ENCODE measurements around the gene SLPI. TPM values are rescaled to one million over a fixed set of nuclear protein-coding genes. Genes with fewer than 3 reads are reported as not detected.

Gene SLPI
- total and polyA plus RNA-seq, 2 of the 13 experiments (the other 11 are each of a cell fraction or from before 2014, with no cell fraction given), result 0.13 TPM; not detected in 1

DNA sequence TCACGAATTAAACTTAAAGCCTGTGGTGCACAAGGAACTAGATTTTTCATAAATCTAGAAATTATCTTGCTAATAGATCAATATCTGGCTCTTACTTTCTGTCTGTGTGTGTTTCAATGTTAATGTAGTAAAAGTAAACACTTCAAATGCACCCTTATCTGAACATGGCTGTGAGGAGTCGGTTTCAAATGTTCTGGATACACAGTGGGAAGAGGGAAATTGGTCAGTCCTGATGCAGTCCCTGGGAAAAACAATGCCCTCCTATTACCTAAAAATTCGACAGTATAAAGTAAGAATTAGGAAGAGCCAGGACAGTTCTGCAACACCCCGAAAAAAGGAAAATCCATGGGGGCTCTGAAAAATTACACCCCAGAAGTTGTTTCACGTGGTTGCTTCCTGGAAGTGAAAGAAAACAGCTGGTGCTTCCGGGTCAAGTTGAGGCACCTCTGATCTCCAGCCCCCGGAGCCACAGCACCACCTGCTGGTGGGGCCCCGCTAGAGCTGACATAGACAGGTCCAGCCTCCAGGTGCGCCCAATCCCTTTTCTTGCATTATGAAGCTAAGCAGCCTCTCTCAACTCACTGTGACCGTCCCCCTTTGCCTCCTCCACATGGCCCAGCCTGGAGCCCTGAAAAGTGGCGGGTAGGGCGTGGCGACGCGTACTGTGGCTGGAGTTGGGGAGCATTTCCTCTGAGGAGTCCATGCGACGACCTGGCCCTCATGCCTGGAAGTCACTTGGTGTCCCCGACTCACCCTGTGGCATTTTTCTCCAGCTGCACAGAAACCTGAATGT is 24.9 kb downstream of the SLPI start (continued):
- TF ChIP-seq, protein P1, sequence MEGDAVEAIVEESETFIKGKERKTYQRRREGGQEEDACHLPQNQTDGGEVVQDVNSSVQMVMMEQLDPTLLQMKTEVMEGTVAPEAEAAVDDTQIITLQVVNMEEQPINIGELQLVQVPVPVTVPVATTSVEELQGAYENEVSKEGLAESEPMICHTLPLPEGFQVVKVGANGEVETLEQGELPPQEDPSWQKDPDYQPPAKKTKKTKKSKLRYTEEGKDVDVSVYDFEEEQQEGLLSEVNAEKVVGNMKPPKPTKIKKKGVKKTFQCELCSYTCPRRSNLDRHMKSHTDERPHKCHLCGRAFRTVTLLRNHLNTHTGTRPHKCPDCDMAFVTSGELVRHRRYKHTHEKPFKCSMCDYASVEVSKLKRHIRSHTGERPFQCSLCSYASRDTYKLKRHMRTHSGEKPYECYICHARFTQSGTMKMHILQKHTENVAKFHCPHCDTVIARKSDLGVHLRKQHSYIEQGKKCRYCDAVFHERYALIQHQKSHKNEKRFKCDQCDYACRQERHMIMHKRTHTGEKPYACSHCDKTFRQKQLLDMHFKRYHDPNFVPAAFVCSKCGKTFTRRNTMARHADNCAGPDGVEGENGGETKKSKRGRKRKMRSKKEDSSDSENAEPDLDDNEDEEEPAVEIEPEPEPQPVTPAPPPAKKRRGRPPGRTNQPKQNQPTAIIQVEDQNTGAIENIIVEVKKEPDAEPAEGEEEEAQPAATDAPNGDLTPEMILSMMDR (CRISPR knock-in tag; IDR thresholded peaks at IDR 0.05), result peak; percentile 64
- TF ChIP-seq ZNF251 (CRISPR knock-in tag; IDR thresholded peaks at IDR 0.05) (no peak), ZNF572 (CRISPR knock-in tag; IDR thresholded peaks at IDR 0.05) (0 out of 2 replicates have a peak, but pooled peaks have one; percentile 56), PTBP1 (IDR thresholded peaks at IDR 0.05; ENCODE audit: low read depth, low read length, poor library complexity, severe bottlenecking) (no peak), FOSL2 (CRISPR knock-in tag; IDR thresholded peaks at IDR 0.05) (no peak), ONECUT2 (CRISPR knock-in tag; IDR thresholded peaks at IDR 0.05) (no peak), RORA (CRISPR knock-in tag; IDR thresholded peaks at IDR 0.05) (no peak), ZNF614 (CRISPR knock-in tag; IDR thresholded peaks at IDR 0.05; ENCODE audit: borderline replicate concordance) (no peak), ZBTB7B (CRISPR knock-in tag; IDR thresholded peaks at IDR 0.05) (no peak), HOXD1 (CRISPR knock-in tag; IDR thresholded peaks at IDR 0.05) (no peak), ZNF224 (CRISPR knock-in tag; IDR thresholded peaks at IDR 0.05) (no peak), MATR3 (CRISPR knock-in tag; IDR thresholded peaks at IDR 0.05) (no peak), SP4 (CRISPR knock-in tag; IDR thresholded peaks at IDR 0.05) (no peak), ZNF850 (CRISPR knock-in tag; conservative IDR thresholded peaks at IDR 0.05) (no peak)
- TF ChIP-seq, protein P2, sequence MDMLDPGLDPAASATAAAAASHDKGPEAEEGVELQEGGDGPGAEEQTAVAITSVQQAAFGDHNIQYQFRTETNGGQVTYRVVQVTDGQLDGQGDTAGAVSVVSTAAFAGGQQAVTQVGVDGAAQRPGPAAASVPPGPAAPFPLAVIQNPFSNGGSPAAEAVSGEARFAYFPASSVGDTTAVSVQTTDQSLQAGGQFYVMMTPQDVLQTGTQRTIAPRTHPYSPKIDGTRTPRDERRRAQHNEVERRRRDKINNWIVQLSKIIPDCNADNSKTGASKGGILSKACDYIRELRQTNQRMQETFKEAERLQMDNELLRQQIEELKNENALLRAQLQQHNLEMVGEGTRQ (IDR thresholded peaks at IDR 0.05; ENCODE audit: low read depth, low read length), result no peak
- TF ChIP-seq, protein P2 (CRISPR knock-in tag; IDR thresholded peaks at IDR 0.05; ENCODE audit: borderline replicate concordance), result no peak
- TF ChIP-seq, protein P3, sequence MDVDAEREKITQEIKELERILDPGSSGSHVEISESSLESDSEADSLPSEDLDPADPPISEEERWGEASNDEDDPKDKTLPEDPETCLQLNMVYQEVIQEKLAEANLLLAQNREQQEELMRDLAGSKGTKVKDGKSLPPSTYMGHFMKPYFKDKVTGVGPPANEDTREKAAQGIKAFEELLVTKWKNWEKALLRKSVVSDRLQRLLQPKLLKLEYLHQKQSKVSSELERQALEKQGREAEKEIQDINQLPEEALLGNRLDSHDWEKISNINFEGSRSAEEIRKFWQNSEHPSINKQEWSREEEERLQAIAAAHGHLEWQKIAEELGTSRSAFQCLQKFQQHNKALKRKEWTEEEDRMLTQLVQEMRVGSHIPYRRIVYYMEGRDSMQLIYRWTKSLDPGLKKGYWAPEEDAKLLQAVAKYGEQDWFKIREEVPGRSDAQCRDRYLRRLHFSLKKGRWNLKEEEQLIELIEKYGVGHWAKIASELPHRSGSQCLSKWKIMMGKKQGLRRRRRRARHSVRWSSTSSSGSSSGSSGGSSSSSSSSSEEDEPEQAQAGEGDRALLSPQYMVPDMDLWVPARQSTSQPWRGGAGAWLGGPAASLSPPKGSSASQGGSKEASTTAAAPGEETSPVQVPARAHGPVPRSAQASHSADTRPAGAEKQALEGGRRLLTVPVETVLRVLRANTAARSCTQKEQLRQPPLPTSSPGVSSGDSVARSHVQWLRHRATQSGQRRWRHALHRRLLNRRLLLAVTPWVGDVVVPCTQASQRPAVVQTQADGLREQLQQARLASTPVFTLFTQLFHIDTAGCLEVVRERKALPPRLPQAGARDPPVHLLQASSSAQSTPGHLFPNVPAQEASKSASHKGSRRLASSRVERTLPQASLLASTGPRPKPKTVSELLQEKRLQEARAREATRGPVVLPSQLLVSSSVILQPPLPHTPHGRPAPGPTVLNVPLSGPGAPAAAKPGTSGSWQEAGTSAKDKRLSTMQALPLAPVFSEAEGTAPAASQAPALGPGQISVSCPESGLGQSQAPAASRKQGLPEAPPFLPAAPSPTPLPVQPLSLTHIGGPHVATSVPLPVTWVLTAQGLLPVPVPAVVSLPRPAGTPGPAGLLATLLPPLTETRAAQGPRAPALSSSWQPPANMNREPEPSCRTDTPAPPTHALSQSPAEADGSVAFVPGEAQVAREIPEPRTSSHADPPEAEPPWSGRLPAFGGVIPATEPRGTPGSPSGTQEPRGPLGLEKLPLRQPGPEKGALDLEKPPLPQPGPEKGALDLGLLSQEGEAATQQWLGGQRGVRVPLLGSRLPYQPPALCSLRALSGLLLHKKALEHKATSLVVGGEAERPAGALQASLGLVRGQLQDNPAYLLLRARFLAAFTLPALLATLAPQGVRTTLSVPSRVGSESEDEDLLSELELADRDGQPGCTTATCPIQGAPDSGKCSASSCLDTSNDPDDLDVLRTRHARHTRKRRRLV (CRISPR knock-in tag; IDR thresholded peaks at IDR 0.05), result no peak
- TF ChIP-seq, protein P4, sequence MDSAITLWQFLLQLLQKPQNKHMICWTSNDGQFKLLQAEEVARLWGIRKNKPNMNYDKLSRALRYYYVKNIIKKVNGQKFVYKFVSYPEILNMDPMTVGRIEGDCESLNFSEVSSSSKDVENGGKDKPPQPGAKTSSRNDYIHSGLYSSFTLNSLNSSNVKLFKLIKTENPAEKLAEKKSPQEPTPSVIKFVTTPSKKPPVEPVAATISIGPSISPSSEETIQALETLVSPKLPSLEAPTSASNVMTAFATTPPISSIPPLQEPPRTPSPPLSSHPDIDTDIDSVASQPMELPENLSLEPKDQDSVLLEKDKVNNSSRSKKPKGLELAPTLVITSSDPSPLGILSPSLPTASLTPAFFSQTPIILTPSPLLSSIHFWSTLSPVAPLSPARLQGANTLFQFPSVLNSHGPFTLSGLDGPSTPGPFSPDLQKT (CRISPR knock-in tag; IDR thresholded peaks at IDR 0.05; ENCODE audit: borderline replicate concordance), result no peak
- TF ChIP-seq, protein P5, sequence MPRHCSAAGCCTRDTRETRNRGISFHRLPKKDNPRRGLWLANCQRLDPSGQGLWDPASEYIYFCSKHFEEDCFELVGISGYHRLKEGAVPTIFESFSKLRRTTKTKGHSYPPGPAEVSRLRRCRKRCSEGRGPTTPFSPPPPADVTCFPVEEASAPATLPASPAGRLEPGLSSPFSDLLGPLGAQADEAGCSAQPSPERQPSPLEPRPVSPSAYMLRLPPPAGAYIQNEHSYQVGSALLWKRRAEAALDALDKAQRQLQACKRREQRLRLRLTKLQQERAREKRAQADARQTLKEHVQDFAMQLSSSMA (CRISPR knock-in tag; IDR thresholded peaks at IDR 0.05), result 0 out of 2 replicates have a peak, but pooled peaks have one; percentile 67
